Skeletal muscle cell (primary cell): ENCODE measurements around the gene RIPOR3.
"Not testable (repeated sequence)": the region's sequence is repeated elsewhere in the genome, so short reads cannot be mapped to it uniquely, and the experiment has no call there.

Source experiments
- DNase-seq: peaks from one replicate; pipeline ENCODE4 v3.0.0-alpha.2; 2010; ENCODE audit warnings: low read depth
- H3K4me3 ChIP-seq: 2 replicates; pipeline ENCODE4 v1.5.1; 2011; ENCODE audit warnings: low read depth, mild to moderate bottlenecking, control low read depth, low read length, moderate library complexity

The RIPOR3 gene

GRCh38 chr20:50682947-50683530, 8.3 kb downstream of the RIPOR3 start:
- DNase-seq = no peak
- no peak overlapping the region for H3K4me3 ChIP-seq

GRCh38 chr20:50682065-50682464, 9.3 kb downstream of the RIPOR3 start:
- H3K4me3 ChIP-seq = no peak overlapping the region
- no peak for DNase-seq

- DNase-seq = no peak
- no peak overlapping the region for H3K4me3 ChIP-seq
Observed at GRCh38 chr20:50681359-50682064, 9.8 kb downstream of the RIPOR3 start.

- DNase-seq = no peak
Observed at GRCh38 chr20:50680105-50680960, 11.0 kb downstream of the RIPOR3 start.

GRCh38 chr20:50679753-50680104, 11.6 kb downstream of the RIPOR3 start:
- no peak for DNase-seq
- H3K4me3 ChIP-seq = no peak overlapping the region

More at GRCh38 chr20:50680105-50680960, 11.0 kb downstream of the RIPOR3 start:
- H3K4me3 ChIP-seq = no peak overlapping the region

GRCh38 chr20:50678169-50678898, 13.0 kb downstream of the RIPOR3 start:
- DNase-seq = no peak
- H3K4me3 ChIP-seq = no peak overlapping the region

- DNase-seq = no peak
- H3K4me3 ChIP-seq = no peak overlapping the region
Observed at GRCh38 chr20:50676858-50677257, 14.5 kb downstream of the RIPOR3 start.

- not testable (repeated sequence) for H3K4me3 ChIP-seq, DNase-seq
Observed at GRCh38 chr20:50676377-50676731, 15.0 kb downstream of the RIPOR3 start.

GRCh38 chr20:50675671-50676376, 15.5 kb downstream of the RIPOR3 start:
- no peak for DNase-seq
- H3K4me3 ChIP-seq = no peak overlapping the region

- H3K4me3 ChIP-seq = no peak overlapping the region
- no peak for DNase-seq
Observed at GRCh38 chr20:50674138-50674825, 17.1 kb downstream of the RIPOR3 start.

GRCh38 chr20:50673466-50674137, 17.7 kb downstream of the RIPOR3 start:
- H3K4me3 ChIP-seq = no peak overlapping the region
- no peak for DNase-seq

GRCh38 chr20:50673146-50673465, 18.2 kb downstream of the RIPOR3 start:
- DNase-seq = no peak
- no peak overlapping the region for H3K4me3 ChIP-seq

GRCh38 chr20:50672400-50673145, 18.8 kb downstream of the RIPOR3 start:
- DNase-seq = no peak
- H3K4me3 ChIP-seq = no peak overlapping the region

GRCh38 chr20:50671626-50672025, 19.7 kb downstream of the RIPOR3 start:
- no peak for DNase-seq

GRCh38 chr20:50671010-50671409, 20.3 kb downstream of the RIPOR3 start:
- H3K4me3 ChIP-seq, DNase-seq: not testable (repeated sequence)

More at GRCh38 chr20:50671626-50672025, 19.7 kb downstream of the RIPOR3 start:
- no peak overlapping the region for H3K4me3 ChIP-seq

- H3K4me3 ChIP-seq = no peak overlapping the region
- DNase-seq = no peak
Observed at GRCh38 chr20:50670126-50670862, 21.0 kb downstream of the RIPOR3 start.

GRCh38 chr20:50668798-50669197, 22.5 kb downstream of the RIPOR3 start:
- no peak for DNase-seq
- no peak overlapping the region for H3K4me3 ChIP-seq
